Stimulated activated CD8-positive, alpha-beta memory T cell treated with anti-CD3 and anti-CD28 coated beads, Interleukin-12 subunit alpha, Interleukin-12 subunit beta, amount 100 ng/mL, for 24 hours (primary cell): Measurements from ENCODE around the gene CALU.

ENCODE experiments used
- DNase-seq: peaks from one replicate; pipeline ENCODE4 v3.0.0-alpha.2; 2020; ENCODE audit errors: extremely low read depth

CALU gene

DNA sequence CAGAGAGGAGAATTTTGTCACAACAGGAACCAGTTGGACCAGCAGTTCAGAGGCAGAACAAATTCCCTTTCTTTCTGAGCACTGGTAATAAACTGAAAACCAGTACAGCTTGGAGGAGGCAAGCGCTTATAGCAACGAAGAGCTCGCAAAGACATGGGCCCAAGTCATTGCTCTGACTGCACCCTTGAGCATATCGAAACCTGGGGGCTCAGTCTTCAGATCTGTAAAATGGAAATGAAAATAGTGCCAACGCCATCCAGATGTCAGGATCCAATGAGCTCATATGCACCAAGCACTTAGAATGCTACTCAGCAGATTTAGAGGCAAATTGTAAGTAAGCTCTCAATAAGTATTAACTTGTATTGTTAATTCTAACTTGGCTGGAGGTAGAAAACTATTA lies 14.4 kb upstream of the CALU start:
- no peak for DNase-seq

DNA sequence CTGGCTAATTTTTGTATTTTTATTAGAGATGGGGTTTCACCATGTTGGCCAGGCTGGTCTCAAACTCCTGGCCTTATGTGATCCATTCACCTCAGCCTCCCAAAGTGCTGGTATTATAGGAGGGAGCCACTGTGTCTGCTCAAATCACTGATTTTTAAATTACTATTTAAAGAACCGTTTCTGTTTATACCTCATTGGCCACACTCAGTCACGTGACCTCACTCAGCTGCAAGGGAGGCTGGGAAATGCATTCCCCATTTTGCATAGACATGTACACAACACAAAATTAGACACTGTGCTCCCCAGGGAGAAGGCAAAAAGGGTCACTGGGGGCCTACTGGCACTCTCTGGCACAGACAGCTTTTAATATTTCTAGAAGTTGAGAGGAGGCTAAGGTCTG lies 13.6 kb upstream of the CALU start:
- no peak for DNase-seq

DNA sequence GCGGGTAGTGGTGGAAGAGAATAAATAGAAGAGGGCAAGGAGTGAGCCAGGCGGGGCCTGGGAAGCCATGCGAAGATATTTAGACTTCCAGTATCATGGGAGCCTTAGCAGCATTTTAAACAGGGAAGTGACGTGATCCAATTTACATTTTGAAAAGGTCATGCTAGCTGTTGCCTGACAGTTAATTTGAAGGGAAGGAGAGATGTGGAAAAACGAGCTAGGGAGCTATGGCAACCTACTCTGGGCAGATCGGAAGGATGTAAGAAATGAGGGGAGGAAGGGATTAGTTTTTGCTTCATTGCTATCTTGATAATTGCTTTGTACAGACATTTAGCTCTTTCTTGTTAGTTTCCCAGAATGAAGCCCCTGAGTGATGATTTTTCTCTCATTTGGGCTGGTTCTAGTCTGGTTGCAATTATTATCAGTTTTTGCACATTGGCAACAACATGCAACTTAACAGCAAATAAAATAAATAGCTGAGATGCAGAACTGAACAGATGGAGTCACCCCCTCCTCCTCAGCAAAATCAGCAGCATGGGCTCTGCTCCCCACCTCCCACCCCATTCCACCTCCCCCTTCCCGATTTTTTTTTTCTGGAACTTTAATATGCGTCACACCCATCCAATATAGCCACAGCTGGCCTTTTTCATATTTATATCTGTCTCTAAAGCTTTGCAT lies 13.0 kb upstream of the CALU start:
- no peak for DNase-seq

DNA sequence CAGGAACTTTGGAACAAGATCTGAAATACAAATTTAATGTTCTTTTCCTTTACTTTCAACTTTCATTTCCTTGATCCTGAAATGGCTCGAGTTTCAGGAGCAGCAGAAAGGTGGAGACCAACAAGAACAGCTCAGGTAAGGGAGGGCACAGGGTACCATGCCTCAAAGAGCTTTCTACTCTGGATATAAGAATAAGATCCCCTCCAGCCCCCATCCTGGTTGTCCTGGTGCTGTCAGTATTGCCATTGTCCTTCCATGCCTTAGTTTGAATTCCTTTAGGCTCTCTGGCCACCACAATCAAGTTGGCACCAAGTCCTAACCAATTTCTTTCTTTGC lies 12.5 kb upstream of the CALU start:
- DNase-seq = no peak

DNA sequence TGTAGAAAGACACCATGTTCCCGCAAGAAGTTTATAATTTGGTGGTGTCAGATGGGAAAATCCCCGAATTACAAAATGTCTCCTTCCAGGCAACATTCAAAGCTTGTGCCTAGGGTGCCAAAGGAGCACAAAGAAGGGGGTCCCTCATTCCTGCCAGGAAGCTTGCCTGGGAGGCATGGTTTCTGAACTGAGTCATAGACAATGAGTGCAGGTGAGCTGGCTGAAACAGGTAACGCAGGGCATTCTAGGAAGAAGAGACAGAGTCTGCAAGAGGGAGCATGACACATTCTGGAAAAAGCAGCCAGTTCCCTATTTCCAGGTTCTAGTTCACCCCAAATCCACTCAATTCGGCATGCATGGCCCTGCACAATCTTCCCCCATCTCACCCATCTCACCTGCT lies 11.9 kb upstream of the CALU start:
- DNase-seq = no peak

DNA sequence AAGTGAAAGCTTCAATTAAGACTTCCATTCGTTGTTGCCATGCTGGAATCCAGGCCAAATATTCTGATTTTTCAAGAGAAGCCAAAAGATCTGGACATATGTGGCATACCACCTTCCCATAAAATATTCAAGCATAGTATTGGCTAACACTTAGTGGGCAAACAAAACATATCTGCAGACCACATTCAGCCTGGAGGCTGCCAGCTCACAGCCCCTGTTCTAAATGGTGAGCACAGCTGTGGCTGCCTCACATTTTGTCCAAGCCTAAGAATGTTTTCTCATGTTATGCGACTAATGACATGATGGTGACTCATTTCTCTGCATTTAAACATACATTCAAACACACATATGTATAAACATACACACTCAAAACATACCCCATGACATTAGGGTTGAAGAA lies 10.6 kb upstream of the CALU start:
- DNase-seq = no peak

DNA sequence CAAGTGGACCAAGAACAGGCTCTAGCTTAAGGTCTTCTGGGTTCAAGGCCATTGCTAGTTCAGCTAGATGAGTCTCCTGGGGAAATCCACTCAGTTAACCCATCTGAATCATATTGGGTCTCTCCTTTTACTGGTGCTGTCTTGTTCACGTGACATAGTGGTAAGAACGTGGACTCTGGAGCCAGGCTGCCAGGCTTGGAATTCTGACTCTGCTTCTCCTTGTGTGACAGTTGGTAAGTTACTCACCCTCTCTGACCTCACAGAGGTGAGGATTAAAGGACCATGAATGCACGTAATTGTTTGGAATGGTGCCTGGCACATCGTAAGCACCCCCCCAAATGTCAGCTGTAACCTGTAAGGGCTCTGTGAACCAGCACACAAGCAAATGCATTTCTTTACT lies 9.7 kb upstream of the CALU start:
- DNase-seq = no peak

DNA sequence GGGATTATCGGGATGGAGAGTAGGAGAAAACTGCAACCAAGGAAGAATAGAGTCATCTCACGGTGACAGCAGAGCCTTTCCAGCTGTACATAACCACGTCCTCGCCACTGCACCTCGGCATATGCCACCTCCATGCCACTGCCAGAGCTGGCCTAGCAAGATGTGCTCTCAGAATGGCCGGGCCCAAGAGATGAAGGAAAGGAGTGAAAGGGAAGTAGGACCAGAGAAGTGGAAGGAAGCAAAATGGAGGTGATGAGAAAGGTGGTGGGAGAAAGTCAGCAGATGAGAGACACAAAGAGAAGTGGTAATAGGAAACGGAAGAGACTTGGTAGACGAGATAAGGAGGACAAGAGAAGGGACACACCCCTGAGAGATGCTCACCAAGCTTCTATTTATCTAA lies 8.0 kb upstream of the CALU start:
- no peak for DNase-seq

DNA sequence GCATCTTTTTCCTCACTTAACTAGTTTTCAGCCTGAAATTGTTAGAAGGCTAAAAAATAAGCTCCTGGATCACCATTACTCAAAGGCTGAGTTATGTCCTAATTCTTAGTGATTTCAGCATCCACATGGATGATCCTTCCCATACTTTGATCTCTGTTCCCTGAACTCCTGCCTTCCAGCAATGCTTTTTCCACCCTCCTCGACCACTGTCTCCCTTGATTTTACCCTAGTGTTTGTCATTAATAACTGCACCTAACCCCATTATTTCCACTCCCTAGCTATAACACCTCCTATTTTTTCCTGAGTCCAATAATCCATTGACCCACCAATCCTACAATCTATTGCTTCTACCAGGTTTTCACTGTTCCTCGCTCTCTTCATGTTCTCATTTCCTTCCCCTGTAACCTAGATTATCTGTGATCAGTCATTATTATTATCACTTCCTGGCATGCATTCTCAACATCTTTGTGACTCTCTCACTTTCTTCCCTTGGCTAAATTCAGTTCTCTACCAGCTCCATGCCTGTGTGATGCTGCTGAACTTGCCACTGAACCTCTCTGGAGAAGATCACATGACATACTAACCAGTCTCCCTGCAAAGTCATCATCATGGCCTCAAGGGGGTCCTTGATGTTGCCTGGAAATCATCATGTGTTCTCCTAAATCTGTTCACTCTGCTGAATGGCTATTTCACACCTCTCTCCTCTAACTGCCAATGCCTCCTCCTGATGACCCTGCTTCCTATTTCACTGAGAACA lies 6.5 kb upstream of the CALU start:
- no peak for DNase-seq

DNA sequence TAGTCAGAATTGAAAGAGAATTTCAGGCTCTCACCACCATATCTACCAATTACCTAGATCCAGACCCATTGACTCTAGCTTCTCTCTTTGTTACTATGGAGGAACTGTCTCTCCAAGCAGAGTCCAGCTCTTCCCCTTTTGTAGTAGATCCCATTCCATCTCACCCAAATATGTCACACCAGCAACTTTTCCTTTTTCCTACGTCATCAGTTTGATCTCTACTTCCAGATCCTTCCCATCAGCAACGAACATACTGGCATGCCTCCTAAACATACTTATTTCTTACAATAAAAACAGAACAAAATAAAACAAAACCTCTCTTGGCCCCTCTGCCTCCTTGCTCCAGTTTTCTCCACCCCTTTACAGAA lies 5.9 kb upstream of the CALU start:
- no peak for DNase-seq

DNA sequence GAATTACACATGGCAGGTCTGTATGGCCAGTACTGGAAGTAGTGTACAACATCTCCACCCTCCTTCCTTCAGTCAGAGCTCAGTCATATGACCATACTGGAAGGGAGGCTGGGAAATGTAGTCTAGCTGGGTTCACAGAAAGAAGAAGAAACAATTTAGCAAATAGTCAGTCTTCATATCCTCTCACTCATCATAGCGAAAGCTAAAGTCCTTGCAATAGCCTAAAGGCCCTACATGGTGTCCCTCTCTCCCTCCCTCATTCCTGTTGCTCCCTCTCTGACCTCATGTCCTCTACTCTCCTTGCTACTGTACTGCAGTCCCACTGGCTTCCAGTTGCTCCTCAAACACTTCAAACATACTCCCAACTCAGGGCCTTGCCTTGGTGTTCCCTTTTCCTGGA lies 4.3 kb upstream of the CALU start:
- no peak for DNase-seq

DNA sequence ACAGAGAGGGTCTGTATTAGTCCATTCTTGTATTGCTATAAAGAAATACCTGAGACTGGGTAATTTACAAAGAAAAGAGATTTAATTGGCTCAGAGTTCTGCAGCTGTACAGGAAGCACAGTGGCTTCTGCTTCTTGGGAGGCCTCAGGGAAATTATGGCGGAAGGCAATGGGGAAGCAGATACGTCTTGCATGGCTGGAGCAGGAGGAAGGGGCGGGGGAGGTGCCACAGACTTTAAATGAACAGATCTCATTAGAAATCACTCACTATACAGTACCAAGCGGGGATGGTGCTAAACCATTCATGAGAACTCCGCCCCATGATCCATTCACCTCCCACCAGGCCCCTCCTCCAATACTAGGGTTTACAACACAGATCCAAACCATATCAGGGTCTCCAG lies 3.7 kb upstream of the CALU start:
- DNase-seq = no peak

DNA sequence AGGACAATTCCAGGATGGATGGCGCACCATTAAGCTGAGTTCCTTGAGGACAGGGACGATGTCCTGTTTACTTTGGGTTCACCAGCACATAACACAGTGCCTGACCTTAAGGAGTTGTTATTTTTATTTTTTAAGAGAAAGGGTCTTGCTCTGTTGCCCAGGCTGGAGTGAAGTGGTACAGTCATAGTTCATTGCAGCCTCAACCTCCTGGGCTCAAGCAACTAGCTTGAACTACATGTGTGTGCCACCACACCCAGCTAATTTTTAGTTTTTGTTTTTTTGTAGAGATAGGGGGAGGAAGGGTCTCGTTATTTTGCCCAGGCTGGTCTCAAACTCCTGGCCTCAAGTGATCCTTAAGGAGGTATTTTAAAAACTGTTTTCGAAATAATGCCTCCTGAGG lies 1.7 kb upstream of the CALU start:
- no peak for DNase-seq

DNA sequence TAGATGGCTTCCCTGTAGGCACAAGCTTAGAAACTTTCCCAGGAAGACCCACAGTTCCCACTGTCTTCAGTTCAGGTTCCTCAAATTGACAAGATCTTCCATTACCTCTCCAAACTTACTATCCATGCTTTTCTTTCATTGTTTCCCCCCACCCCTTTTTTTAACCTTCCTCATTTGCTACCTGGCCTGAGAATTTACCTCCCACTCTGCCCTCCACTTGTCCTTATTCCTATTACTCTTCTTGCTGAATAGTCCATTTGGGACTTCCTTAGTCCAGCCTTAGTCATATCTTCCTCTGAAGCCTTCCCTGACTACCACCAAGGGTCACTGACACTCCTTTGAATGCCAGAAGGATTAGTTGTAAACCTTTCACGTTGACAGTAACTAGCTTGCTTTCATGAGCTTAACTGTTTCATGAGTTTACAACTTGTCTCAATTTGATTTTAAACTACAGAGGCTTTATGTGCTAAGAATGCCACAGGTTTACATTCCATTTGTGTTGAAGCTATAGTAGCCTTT lies 1.2 kb upstream of the CALU start:
- no peak for DNase-seq

DNA sequence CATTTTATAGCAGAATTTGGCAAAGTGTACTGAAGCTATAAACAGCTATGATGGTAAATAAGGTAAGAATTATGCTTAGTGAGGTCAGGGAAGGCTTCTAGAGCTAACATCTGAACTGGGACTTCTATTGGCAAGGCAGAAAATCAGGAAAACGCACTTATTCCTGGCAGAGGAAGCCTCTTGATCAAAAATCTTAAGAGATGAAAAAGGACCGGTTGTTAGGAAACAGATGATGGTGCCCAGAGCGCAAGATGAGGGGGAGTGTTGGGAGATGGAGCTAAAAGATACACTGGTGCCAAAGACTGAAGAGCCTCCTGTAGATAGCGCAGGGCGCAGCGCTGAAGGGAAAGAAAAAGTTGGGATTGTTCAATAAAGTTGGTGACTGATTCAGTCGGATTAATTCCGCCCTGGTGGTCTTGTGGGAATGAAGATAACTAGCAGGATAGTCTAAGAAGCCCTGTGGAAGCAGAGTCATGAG lies 550 bp upstream of the CALU start:
- no peak for DNase-seq

DNA sequence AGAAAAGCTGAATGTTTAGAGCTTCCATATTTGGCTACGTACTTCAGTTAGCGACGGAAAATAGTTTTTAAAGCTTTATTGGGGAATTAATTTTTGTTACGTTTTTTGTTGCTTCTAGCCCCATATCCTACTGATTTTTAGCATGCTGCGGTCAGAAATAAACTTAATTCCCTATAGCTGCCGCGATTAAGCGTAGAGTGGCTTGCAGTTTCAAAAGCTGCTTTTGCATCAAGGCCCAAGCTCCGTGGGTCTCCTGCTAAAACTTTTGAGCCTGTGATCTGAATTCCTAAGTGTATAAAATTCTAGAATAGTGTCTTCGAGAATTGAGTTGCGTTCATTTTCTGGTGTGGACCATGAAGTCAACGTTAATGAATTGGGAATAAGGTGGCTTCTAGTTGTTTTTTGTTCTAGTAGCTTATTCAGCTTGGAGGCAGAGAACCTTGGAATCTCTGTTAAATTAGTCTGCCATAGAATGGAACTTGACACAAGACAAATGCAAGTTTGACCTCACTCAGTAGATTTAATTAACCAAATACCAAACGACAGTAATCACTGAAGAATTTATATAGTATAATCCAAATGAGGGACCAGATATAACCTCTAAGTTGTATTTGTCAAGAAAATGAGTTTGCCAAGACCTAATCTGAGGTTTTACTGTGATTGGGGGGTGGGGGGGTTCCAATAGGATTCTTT lies 977 bp downstream of the CALU start:
- DNase-seq = no peak

DNA sequence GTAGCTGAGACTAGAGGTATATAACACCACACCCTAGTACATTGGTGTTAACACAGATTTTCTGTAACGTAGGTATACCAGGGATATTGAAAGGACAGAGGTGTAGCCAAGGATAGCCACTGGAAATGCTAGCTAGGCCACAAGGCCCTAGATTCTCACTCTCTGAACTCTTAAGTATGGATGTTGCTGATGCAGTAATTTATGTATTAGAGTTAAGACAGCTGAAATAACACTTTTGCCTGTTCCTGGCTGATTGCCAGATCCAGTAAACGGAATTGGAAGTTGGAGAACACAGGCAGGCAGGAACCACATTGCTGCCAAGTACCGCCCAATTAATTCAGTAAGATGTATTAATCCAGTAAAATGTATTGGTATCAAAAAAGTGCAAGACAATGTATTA lies 1.8 kb downstream of the CALU start:
- DNase-seq = no peak

DNA sequence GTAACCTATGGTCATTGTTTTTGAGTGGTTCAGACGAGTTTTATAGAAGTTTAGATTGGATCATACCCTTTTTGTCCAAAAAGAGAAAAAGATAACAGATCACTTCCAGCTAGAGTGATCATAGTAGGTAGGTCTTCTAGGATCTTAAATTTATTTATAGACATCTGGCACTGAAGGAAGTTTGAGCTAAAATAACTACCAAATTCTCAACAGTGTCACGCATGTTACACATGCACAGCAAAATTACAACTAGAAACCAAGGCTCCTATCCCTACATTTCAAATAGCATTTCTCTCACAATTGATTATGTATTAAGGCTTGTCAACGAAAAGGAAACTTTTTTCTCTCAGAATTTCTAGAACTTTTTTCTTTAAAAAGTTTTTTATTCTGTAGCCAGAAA lies 2.3 kb downstream of the CALU start:
- DNase-seq = no peak

DNA sequence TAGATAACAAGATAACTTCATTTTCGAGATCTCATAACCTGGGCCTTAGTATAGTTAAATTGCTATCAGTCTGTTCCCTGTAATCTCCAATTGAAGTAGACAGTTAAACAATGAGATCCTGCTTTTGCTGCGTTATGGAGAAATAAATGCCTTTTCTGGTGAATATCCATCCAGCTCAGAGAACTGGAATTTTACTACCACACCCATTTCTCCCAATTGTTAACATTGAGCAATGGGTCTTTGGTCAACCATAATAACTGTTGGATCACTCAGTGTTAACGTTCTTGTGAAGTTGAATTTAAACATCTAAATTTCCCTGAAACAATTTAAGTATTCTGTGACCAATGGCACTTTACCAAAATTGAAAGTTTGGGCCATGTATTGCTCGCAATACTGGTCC lies 3.0 kb downstream of the CALU start:
- DNase-seq = no peak

DNA sequence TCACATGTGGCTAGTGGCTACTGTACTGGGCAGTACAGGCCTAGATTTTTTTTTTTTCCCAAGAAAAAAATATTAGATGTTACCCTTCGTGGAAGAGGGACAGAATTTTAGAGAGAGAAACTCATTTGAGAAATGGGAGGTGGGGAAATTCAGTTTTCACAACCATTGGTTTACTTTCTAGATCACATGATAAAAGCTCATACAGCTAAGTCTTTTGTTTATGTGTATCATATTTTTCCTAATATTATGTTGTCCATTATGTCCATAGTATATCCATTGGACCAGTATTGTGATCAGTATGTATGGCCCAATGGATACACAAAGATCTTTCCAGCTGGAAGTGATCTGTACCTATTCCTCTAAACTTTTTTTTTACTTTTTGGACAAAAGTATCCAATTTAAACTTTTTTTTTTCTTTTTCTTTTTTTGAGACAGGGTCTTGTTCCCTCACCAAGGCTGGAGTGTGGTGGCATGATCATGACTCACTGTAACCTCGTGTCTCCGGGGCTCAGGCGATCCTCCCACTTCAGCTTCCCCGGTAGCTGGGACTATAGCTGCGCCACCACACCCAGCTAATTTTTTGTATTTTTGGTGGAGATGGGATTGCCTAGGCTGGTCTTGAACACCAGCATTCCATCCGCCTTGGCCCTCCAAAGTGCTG lies 4.1 kb downstream of the CALU start:
- no peak for DNase-seq

DNA sequence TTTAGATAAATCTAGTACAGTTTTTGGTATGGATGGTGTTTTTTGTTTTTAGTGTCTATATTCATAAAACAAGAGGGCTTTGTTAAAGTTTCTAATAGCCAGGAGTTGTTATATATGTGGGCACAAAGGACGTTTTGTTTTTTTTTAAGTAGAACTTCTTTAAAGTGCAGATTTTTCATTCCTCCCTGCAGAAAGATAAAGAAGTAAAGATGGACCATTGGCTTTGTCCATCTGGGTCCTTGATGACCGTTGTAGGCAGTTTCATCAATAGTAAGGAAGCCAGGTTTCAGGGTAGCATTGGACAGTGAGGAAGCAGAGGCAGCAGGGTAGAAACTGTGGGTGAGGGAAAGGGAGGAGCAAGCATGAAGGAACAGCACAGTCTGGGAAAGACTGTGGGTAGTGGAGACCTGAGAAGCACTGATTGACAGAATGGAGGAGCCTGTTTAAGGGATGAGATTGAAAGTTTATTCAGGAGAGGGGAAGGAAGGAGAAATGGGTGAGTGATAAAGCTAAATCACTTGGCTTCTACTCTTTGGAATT lies 5.3 kb downstream of the CALU start:
- no peak for DNase-seq

DNA sequence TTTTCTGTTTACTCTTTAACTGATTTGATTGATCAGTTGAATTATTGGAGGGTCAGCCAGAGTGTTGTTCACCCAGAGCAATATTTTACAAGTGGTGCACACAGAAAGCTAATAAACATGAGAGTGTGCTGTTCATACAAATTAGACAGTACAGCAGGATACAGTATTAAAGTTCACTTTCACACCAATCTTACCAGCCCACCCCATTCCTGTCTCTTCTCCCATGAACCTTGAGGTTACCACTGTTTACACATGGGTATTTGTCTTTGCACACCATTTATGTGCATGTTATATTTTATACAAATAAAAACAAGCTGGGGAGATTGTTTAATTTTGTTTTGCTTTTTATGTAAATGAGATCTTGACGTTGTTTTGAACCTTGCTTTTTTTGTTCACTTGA lies 6.5 kb downstream of the CALU start:
- DNase-seq = no peak
